GM18511 (cell line): Measurements from ENCODE around the gene OAS1.

Experiments used
- ATAC-seq: cut with Tn5 transposase; IDR thresholded peaks from one replicate; pipeline ENCODE4 v1.9.1; 2021; ENCODE audit warnings: mild to moderate bottlenecking, moderate library complexity; ENCODE audit not compliant: unreplicated experiment

OAS1 gene

DNA sequence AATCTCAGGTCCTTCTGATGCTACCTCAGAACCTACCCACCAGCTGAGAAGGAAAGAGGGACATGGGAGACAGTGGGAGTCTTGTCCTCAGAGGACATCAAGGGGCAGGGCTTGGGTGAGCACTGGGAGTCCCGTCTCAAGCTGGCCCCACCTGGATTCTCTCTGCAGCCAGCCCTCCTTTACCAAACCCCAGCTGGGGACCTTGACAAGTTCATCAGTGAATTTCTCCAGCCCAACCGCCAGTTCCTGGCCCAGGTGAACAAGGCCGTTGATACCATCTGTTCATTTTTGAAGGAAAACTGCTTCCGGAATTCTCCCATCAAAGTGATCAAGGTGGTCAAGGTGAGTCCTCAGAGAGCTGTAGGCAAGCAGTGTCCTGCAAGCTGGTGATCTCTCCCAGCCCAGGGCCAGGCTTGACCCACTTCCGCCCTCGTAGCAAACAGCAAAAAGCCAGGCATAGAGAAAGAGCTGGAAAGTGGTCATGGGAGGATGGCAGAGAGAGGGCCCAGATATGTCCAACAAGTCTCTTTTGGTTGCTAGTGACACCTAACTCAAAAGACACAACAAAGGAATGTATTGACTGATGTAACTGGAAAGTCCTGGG lies 57.4 kb downstream of the OAS1 start:
- ATAC-seq: no peak

DNA sequence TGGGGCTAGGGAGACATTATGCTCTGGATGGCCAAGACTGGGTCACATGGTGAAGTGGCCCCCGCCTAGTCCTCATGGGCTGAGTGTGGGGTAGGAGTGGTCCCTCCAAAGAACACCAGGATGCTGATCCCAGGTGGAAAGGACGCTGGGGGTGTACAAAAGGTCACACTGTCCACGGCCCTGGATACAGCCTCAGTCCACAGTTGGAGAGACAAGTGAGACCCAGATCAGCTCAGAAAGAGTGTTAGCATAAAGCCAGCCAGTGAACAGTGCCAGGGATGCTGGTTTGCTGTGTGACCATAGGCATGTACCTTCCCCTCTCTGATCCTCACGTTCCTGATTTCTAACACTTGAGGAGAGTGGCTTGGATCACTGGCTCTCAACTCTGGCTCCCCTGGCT lies 58.2 kb downstream of the OAS1 start:
- no peak for ATAC-seq

DNA sequence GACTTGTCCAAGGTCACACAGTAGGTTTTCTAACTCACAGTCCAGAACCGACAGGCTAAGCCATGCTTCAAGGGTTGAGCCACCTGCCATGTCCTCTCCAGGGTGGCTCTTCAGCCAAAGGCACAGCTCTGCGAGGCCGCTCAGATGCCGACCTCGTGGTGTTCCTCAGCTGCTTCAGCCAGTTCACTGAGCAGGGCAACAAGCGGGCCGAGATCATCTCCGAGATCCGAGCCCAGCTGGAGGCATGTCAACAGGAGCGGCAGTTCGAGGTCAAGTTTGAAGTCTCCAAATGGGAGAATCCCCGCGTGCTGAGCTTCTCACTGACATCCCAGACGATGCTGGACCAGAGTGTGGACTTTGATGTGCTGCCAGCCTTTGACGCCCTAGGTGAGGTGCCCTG lies 58.9 kb downstream of the OAS1 start:
- no peak for ATAC-seq

DNA sequence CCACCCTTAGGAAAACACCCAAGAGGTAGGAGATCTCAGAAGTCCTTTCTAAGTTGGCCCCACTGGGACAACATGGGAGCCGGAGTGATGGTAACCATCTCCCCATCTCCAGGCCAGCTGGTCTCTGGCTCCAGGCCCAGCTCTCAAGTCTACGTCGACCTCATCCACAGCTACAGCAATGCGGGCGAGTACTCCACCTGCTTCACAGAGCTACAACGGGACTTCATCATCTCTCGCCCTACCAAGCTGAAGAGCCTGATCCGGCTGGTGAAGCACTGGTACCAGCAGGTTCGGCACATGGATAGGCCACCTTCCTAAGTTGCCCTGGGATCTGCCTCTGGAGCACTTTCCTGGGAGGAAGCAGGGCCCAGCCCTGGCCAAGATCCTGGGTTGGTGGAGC lies 60.5 kb downstream of the OAS1 start:
- ATAC-seq: no peak

DNA sequence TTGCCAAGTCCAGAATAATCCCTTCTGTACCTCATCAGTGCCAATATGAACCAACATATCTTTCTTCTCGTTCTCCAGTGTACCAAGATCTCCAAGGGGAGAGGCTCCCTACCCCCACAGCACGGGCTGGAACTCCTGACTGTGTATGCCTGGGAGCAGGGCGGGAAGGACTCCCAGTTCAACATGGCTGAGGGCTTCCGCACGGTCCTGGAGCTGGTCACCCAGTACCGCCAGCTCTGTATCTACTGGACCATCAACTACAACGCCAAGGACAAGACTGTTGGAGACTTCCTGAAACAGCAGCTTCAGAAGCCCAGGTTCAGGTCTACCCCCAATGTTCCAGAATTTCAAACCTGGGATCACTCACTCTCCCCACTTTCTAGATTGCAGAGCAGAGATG lies 61.1 kb downstream of the OAS1 start:
- ATAC-seq: no peak
